Sigmoid colon (tissue), 4 donors: Measurements from ENCODE around the gene TOP2A.

Experiments
- POLR2A ChIP-seq, 2 donors: fragments of 450-650 bp; IDR thresholded peaks; one replicate each; pipeline ENCODE4 v1.6.1; 2016; ENCODE audit warnings: antibody characterized with exemption in 2 of 2, mild to moderate bottlenecking in 2 of 2, moderate library complexity in 2 of 2
- POLR2AphosphoS5 ChIP-seq, 4 donors: sonication (generic); formaldehyde crosslinking; IDR thresholded peaks; one replicate each; pipeline ENCODE4 v1.6.1; 2017; ENCODE audit warnings: antibody characterized with exemption in 4 of 4
- TF ChIP-seq, protein P1 (sequence below), 4 experiments: fragments of 450-650 bp in 3 of 4; fragments of 200-600 bp in 1 of 4; IDR thresholded peaks; one replicate each; pipeline ENCODE4 v1.5.1; 2016 to 2019; ENCODE audit warnings: antibody characterized with exemption in 4 of 4, mild to moderate bottlenecking in 3 of 4, moderate library complexity in 2 of 4

DNA sequence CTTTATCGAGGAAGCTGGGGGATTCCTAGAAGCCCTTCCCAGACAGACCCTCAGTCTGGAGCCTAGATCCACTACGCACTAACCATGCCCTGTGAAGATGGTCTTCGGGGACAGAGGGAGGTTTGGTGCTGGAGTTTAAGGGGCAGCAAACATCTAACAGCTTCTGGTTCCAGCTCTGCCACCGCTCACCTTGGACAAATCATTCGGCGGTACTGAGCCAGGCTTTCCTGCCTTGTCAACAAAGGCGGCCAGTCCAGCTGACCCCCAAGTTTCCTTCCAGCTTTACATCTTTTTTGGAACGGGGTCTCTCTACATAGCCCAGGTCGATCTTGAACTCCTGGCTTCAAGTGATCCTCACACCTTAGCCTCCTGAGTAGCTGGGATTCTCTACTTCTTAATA is 52.8 kb downstream of the TOP2A start:
- TF ChIP-seq, protein P1, sequence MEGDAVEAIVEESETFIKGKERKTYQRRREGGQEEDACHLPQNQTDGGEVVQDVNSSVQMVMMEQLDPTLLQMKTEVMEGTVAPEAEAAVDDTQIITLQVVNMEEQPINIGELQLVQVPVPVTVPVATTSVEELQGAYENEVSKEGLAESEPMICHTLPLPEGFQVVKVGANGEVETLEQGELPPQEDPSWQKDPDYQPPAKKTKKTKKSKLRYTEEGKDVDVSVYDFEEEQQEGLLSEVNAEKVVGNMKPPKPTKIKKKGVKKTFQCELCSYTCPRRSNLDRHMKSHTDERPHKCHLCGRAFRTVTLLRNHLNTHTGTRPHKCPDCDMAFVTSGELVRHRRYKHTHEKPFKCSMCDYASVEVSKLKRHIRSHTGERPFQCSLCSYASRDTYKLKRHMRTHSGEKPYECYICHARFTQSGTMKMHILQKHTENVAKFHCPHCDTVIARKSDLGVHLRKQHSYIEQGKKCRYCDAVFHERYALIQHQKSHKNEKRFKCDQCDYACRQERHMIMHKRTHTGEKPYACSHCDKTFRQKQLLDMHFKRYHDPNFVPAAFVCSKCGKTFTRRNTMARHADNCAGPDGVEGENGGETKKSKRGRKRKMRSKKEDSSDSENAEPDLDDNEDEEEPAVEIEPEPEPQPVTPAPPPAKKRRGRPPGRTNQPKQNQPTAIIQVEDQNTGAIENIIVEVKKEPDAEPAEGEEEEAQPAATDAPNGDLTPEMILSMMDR (IDR thresholded peaks at IDR 0.05), result no peak
- TF ChIP-seq POLR2AphosphoS5 (IDR thresholded peaks at IDR 0.05) (no peak), POLR2A (IDR thresholded peaks at IDR 0.05) (no peak)
